ENCODE measurements around the gene LDLRAD1.

LDLRAD1 gene

DNA sequence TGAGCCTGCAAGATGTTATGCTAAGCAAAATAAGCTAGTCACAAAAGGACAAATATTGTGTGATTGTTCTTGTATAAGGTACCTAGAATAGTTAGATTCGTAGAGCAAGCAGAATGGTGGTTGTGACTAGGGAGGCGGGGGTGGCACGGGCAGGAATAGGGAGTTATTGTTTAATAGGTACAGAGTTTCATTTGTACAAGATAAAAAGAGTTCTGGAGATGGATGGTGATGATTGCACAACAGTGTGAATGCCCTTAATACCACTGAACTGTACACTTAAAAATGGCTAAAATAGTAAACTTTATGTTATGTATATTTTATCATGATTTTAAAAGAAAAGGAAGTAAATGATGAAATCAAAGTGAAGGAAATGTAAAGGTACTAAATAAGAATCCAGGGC, 51.2 kb downstream of the LDLRAD1 start:
- in situ Hi-C loops (cut with HindIII; ENCODE audit: low sequenced_read_pairs): no loop called here
- no peak for DNase-seq (ENCODE audit: low read depth)
- no peak overlapping the region for H3K4me3 ChIP-seq (ENCODE audit: low read depth, low read length)
- TF ChIP-seq, protein P1, sequence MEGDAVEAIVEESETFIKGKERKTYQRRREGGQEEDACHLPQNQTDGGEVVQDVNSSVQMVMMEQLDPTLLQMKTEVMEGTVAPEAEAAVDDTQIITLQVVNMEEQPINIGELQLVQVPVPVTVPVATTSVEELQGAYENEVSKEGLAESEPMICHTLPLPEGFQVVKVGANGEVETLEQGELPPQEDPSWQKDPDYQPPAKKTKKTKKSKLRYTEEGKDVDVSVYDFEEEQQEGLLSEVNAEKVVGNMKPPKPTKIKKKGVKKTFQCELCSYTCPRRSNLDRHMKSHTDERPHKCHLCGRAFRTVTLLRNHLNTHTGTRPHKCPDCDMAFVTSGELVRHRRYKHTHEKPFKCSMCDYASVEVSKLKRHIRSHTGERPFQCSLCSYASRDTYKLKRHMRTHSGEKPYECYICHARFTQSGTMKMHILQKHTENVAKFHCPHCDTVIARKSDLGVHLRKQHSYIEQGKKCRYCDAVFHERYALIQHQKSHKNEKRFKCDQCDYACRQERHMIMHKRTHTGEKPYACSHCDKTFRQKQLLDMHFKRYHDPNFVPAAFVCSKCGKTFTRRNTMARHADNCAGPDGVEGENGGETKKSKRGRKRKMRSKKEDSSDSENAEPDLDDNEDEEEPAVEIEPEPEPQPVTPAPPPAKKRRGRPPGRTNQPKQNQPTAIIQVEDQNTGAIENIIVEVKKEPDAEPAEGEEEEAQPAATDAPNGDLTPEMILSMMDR (IDR thresholded peaks at IDR 0.05; ENCODE audit: low read depth, low read length, missing control alignments): no peak

DNA sequence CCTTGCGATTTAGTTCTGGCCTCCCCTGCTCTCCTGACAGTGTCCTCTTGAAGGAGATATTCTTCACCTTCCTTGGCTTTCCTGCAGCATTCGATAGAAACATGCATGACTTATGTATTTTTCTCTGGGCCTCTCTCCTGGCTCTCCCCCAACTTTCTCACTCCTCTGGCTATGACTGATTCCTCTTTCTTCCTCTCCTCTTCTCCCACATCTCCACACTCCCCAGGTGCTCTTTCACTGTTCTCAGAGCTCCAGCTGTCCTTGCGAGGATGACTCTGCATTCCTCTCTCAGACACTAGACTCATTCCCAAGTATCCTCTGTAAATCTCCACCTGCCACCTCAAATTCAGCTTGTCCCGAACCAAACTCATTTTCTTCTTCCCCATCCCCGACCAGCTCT, 53.9 kb downstream of the LDLRAD1 start:
- in situ Hi-C loops (cut with HindIII; ENCODE audit: low sequenced_read_pairs): no loop called here
- no peak for DNase-seq (ENCODE audit: low read depth)
- TF ChIP-seq, protein P1 (IDR thresholded peaks at IDR 0.05; ENCODE audit: low read depth, low read length, missing control alignments): no peak
- H3K4me3 ChIP-seq (ENCODE audit: low read depth, low read length): no peak overlapping the region

DNA sequence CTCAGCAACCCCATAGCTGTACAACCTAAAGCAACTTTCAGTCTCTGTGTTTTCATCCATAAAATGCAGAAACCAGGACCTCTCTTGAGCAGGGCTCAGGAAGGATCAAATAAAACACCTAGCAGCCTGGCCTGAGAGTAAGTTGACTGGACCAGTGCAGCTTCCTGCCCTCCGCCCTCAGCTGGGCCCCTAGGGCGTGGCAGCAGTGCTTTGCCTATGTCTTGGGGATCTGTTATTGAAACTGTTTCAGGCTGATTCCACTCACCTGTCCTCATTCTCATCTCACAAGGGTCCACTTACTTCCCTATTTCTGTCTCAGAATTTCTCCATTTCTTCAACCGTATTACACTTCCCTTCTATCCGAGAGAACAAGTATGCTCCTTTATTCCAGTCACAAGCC, 54.5 kb downstream of the LDLRAD1 start:
- in situ Hi-C loops (cut with HindIII; ENCODE audit: low sequenced_read_pairs): no loop called here

DNA sequence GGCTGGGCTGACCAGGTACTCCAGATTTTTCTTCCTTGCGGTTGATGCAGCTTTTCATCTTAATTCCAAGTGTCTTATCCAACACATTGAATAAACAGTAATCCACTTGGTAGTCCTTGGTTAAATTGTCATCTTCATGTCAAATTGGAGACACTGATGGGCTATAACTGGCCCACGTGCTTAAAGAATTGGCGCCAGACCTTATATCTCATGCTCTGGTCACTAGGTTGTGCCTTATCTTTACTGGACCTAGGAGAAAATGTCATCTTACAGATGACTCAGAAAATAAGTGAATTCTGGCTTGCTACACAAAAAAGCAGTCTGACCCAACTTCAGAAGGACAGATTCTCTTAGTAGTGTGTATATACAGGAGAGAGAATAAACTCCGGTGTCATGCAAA, 55.6 kb downstream of the LDLRAD1 start:
- in situ Hi-C loops (cut with HindIII; ENCODE audit: low sequenced_read_pairs): no loop called here
- TF ChIP-seq, protein P1 (IDR thresholded peaks at IDR 0.05; ENCODE audit: low read depth, low read length, missing control alignments): no peak
- H3K4me3 ChIP-seq (ENCODE audit: low read depth, low read length): no peak overlapping the region

More for the DNA sequence above, 54.5 kb downstream of the LDLRAD1 start:
- TF ChIP-seq, protein P1 (IDR thresholded peaks at IDR 0.05; ENCODE audit: low read depth, low read length, missing control alignments): no peak
- no peak for DNase-seq (ENCODE audit: low read depth)
- H3K4me3 ChIP-seq (ENCODE audit: low read depth, low read length): no peak overlapping the region

DNA sequence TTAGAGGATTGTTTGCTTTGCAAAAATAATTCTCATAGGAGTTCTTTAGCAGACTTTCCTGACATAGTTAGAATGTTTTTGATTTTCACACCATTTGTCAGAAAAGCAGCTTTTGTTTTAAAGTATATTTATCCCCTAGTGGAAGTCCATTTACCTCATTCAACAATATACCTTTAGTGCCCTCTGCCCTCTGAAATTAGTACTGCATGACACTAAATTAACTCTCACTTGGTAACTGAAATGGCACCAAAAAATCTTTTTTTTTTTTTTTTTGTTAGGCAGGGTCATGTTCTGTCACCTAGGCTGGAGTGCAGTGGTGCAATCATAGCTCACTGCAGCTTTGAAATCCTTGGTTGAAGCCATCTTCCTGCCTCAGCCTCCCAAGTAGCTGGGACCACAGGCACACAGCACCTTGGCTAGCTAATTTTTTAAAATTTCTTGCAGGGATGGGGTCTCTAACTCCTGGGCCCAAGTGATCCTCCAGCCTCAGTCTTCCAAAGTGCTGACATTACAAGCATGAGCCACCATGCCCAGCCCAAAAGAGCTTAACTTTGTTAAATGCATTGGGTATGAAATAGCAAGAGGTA, 58.2 kb downstream of the LDLRAD1 start:
- TF ChIP-seq, protein P1 (IDR thresholded peaks at IDR 0.05; ENCODE audit: low read depth, low read length, missing control alignments): peak; percentile 28
- in situ Hi-C loops (cut with HindIII; ENCODE audit: low sequenced_read_pairs): no loop called here
- no peak overlapping the region for H3K4me3 ChIP-seq (ENCODE audit: low read depth, low read length)
- DNase-seq (ENCODE audit: low read depth): no peak

More for the DNA sequence above, 55.6 kb downstream of the LDLRAD1 start:
- no peak for DNase-seq (ENCODE audit: low read depth)
